ENCODE data around the gene BRCC3. TPM values are rescaled to one million over a fixed set of nuclear protein-coding genes. Genes with fewer than 3 reads are reported as not detected.

The BRCC3 gene
- polyA plus RNA-seq, 1 of the 3 experiments (the other 2 are of a cell fraction): 11.2 TPM

GRCh38 chrX:155046811-155047528 lies 24.3 kb upstream of the BRCC3 start:
- ChIA-PET POLR2A (no interaction called here), CTCF (interaction anchor here (1.0 to 2.9 kb wide), 4 partner anchors 10 to 27 kb away, joined by 3 to 16 read pairs (median 4); no protein-coding TSS in a partner anchor)

GRCh38 chrX:155048977-155049619 lies 22.2 kb upstream of the BRCC3 start:
- no peak overlapping the region for H2AFZ ChIP-seq (ENCODE audit: low read depth)
- peaks cover 2 to 7% of the 10 kb centered on the region in 2 experiments for H3K36me3 ChIP-seq (replicated peaks in 1 of 2; ENCODE audit: control insufficient read depth in 1 of 2, insufficient read depth in 2 of 2, low read length in 1 of 2)
- H3K27me3 ChIP-seq (ENCODE audit: insufficient read depth): no peaks in the 10 kb centered on the region
- no peaks in the 10 kb centered on the region for H3K4me1 ChIP-seq (ENCODE audit: control insufficient read depth in 1 of 2, insufficient read depth in 2 of 2, low read depth in 1 of 2, low read length in 1 of 2)
- H3K27ac ChIP-seq (ENCODE audit: low read depth in 2 of 2, low read length in 1 of 2): no peak overlapping the region
- H3K9me2 ChIP-seq: no peaks in the 10 kb centered on the region
- ChIA-PET POLR2A (interaction anchor here (1.0 kb wide), 1 partner anchor 22 kb away, joined by 3 read pairs; the partner anchor contains the start of gene FUNDC2), CTCF (interaction anchor here (0.7 to 1.2 kb wide), 8 partner anchors 8 to 64 kb away, joined by 3 to 8 read pairs (median 4); no protein-coding TSS in a partner anchor)
- no peaks in the 10 kb centered on the region for H3F3A ChIP-seq (replicated peaks; ENCODE audit: insufficient read depth)
- H3K9ac ChIP-seq: no peak overlapping the region
- H3K4me2 ChIP-seq: no peak overlapping the region
- H3K9me3 ChIP-seq: no peaks in the 10 kb centered on the region
- H3K4me3 ChIP-seq (ENCODE audit: low read depth in 2 of 2, low read length in 1 of 2): no peak overlapping the region
- 33% methylated on average over 9 of the region's 9 CpGs for WGBS (ENCODE audit: low lambda C conversion rate)
- peak; percentile 39 for DNase-seq
- no peaks in the 10 kb centered on the region for H4K20me1 ChIP-seq (ENCODE audit: insufficient read depth)
- H3K79me2 ChIP-seq (ENCODE audit: insufficient read depth): no peaks in the 10 kb centered on the region
- TF ChIP-seq GABPA (IDR thresholded peaks at IDR 0.05; ENCODE audit: low read depth) (no peak), FOSL2 (IDR thresholded peaks at IDR 0.05; ENCODE audit: borderline replicate concordance, low read depth) (no peak), TCF12 (IDR thresholded peaks at IDR 0.05) (no peak), PBX3 (IDR thresholded peaks at IDR 0.05) (no peak), EZH2phosphoT487 (IDR thresholded peaks at IDR 0.05; ENCODE audit: borderline replicate concordance, low read depth) (no peak), YY1 (IDR thresholded peaks at IDR 0.05; ENCODE audit: low read depth) (no peak), EP300 (IDR thresholded peaks at IDR 0.05; ENCODE audit: borderline replicate concordance in 1 of 2, low read depth in 1 of 2, low read length in 1 of 2) (no peak), NRF1 (IDR thresholded peaks at IDR 0.05; ENCODE audit: low read depth, low read length) (no peak), CHD2 (IDR thresholded peaks at IDR 0.05; ENCODE audit: low read length, partially characterized antibody) (no peak), RXRA (IDR thresholded peaks at IDR 0.05; ENCODE audit: borderline replicate concordance, low read depth) (no peak), FOXM1 (IDR thresholded peaks at IDR 0.05; ENCODE audit: low read depth) (no peak), MXI1 (IDR thresholded peaks at IDR 0.05; ENCODE audit: low read depth, low read length) (no peak), JUND (IDR thresholded peaks at IDR 0.05) (no peak), RAD21 (IDR thresholded peaks at IDR 0.05; ENCODE audit: low read length) (peak; percentile 50), NFIC (IDR thresholded peaks at IDR 0.05; ENCODE audit: borderline replicate concordance) (no peak), USF2 (IDR thresholded peaks at IDR 0.05; ENCODE audit: borderline replicate concordance, low read depth, low read length) (no peak)

More at GRCh38 chrX:155046811-155047528, 24.3 kb upstream of the BRCC3 start:
- Histone ChIP-seq H3K9me3 (no peaks in the 10 kb centered on the region), H4K20me1 (ENCODE audit: insufficient read depth) (peaks cover 3% of the 10 kb centered on the region; the same call in 1 of the 2 replicates), H3K9me2 (no peaks in the 10 kb centered on the region), H3F3A (replicated peaks; ENCODE audit: insufficient read depth) (no peaks in the 10 kb centered on the region), H3K9ac (no peak overlapping the region), H3K36me3 (replicated peaks in 1 of 2; ENCODE audit: control insufficient read depth in 1 of 2, insufficient read depth in 2 of 2, low read length in 1 of 2) (peaks cover 2 to 4% of the 10 kb centered on the region in 2 experiments), H2AFZ (ENCODE audit: low read depth) (no peak overlapping the region), H3K4me3 (ENCODE audit: low read depth in 2 of 2, low read length in 1 of 2) (no peak overlapping the region), H3K79me2 (ENCODE audit: insufficient read depth) (peaks cover 3% of the 10 kb centered on the region; the same call in 1 of the 2 replicates), H3K27me3 (ENCODE audit: insufficient read depth) (no peaks in the 10 kb centered on the region), H3K4me1 (ENCODE audit: control insufficient read depth in 1 of 2, insufficient read depth in 2 of 2, low read depth in 1 of 2, low read length in 1 of 2) (no peaks in the 10 kb centered on the region), H3K4me2 (no peak overlapping the region), H3K27ac (ENCODE audit: low read depth in 2 of 2, low read length in 1 of 2) (no peak overlapping the region)
- TF ChIP-seq TCF12 (IDR thresholded peaks at IDR 0.05) (no peak), RFX5 (IDR thresholded peaks at IDR 0.05; ENCODE audit: low read length) (no peak), SMC3 (IDR thresholded peaks at IDR 0.05; ENCODE audit: low read depth, low read length) (no peak), TAF1 (IDR thresholded peaks at IDR 0.05; ENCODE audit: borderline replicate concordance, low read depth, low read length) (no peak), GATA2 (CRISPR knock-in tag; IDR thresholded peaks at IDR 0.05) (no peak), NFIC (IDR thresholded peaks at IDR 0.05; ENCODE audit: borderline replicate concordance) (no peak), ELF1 (IDR thresholded peaks at IDR 0.05) (no peak), RCOR1 (IDR thresholded peaks at IDR 0.05; ENCODE audit: low read length) (no peak), EP300 (IDR thresholded peaks at IDR 0.05; ENCODE audit: borderline replicate concordance in 1 of 2, low read depth in 1 of 2, low read length in 1 of 2) (no peak), POLR2AphosphoS5 (IDR thresholded peaks at IDR 0.05; ENCODE audit: low read depth, low read length) (no peak), FOXM1 (IDR thresholded peaks at IDR 0.05; ENCODE audit: low read depth) (no peak), CHD2 (IDR thresholded peaks at IDR 0.05; ENCODE audit: low read length, partially characterized antibody) (no peak), YY1 (IDR thresholded peaks at IDR 0.05; ENCODE audit: low read depth) (no peak), SIN3A (IDR thresholded peaks at IDR 0.05; ENCODE audit: borderline replicate concordance, low read depth, low read length) (no peak), MAX (IDR thresholded peaks at IDR 0.05; ENCODE audit: low read depth) (no peak), TEAD4 (IDR thresholded peaks at IDR 0.05; ENCODE audit: borderline replicate concordance, insufficient read depth) (no peak), GABPA (IDR thresholded peaks at IDR 0.05; ENCODE audit: low read depth) (no peak), NRF1 (IDR thresholded peaks at IDR 0.05; ENCODE audit: low read depth, low read length) (no peak), EZH2phosphoT487 (IDR thresholded peaks at IDR 0.05; ENCODE audit: borderline replicate concordance, low read depth) (no peak)
- no peak for DNase-seq
- 52% methylated on average over 5 of the region's 5 CpGs for WGBS (ENCODE audit: low lambda C conversion rate)
